Tibial artery (tissue), 4 donors: Measurements from ENCODE around the gene SPINK5.

ENCODE experiments used
- DNase-seq, 2 donors: peaks; one replicate each; pipeline ENCODE4 v3.0.0-alpha.2; 2019
- H3K27ac ChIP-seq, 2 donors: fragments of 200-600 bp; sonication (generic) in 1 of 2; 1 replicate in 1 of 2; 2 replicates in 1 of 2; pipeline ENCODE4 v1.5.1; 2018 to 2019; ENCODE audit warnings: mild to moderate bottlenecking in 1 of 2
- H3K27me3 ChIP-seq, 2 donors: fragments of 200-600 bp; sonication (generic) in 1 of 2; one replicate each; pipeline versions ENCODE4 v1.5.1 to v1.6.0; 2016 to 2019
- H3K36me3 ChIP-seq, 3 donors: fragments of 200-600 bp; sonication (generic) in 2 of 3; one replicate each; pipeline ENCODE4 v1.5.1; 2016 to 2019; ENCODE audit warnings: mild to moderate bottlenecking in 2 of 3
- H3K4me1 ChIP-seq, 4 donors: fragments of 200-600 bp; sonication (generic) in 2 of 4; 1 replicate in 3 of 4; 2 replicates in 1 of 4; pipeline ENCODE4 v1.5.1; 2016 to 2019
- H3K4me3 ChIP-seq, 2 donors: fragments of 200-600 bp; sonication (generic) in 1 of 2; 1 replicate in 1 of 2; 2 replicates in 1 of 2; pipeline ENCODE4 v1.5.1; 2018 to 2019; ENCODE audit warnings: mild to moderate bottlenecking in 2 of 2
- H3K9me3 ChIP-seq, 3 donors: fragments of 200-600 bp; sonication (generic) in 1 of 3; one replicate each; pipeline ENCODE4 v1.5.1; 2016 to 2019
- intact Hi-C: fragments of 100-400 bp; cut with DNase I; formaldehyde crosslinking; loops from one replicate; pipeline ENCODE4 v1.15.0; 2023; ENCODE audit warnings: low total_unique reads
- TF ChIP-seq, protein P1 (sequence below), 2 experiments: fragments of 200-600 bp in 1 of 2; fragments of 450-650 bp in 1 of 2; IDR thresholded peaks; one replicate each; pipeline ENCODE4 v1.5.1; 2017 to 2019; ENCODE audit warnings: antibody characterized with exemption in 2 of 2, mild to moderate bottlenecking in 1 of 2, moderate library complexity in 1 of 2

Gene SPINK5

DNA sequence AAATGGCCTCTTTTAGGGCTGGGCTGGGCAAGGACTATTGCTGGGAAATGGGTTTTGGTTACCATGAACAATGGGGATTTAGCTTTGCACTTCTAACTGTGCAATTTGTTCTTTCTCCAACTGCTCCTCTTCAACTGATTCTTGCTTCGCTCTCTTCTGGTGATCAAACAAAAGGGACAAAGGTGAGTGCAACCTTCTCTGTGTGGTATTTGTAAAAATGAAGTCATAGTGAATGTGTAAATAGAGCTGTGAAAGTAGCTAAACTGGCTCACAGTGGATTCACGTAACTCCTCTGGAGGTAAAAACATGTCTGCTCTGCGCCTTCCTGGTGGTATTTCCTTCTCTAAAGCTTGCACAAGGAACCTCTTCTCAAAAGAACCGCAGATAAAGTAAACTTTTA lies 83.6 kb downstream of the SPINK5 start:
- TF ChIP-seq, protein P1, sequence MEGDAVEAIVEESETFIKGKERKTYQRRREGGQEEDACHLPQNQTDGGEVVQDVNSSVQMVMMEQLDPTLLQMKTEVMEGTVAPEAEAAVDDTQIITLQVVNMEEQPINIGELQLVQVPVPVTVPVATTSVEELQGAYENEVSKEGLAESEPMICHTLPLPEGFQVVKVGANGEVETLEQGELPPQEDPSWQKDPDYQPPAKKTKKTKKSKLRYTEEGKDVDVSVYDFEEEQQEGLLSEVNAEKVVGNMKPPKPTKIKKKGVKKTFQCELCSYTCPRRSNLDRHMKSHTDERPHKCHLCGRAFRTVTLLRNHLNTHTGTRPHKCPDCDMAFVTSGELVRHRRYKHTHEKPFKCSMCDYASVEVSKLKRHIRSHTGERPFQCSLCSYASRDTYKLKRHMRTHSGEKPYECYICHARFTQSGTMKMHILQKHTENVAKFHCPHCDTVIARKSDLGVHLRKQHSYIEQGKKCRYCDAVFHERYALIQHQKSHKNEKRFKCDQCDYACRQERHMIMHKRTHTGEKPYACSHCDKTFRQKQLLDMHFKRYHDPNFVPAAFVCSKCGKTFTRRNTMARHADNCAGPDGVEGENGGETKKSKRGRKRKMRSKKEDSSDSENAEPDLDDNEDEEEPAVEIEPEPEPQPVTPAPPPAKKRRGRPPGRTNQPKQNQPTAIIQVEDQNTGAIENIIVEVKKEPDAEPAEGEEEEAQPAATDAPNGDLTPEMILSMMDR (IDR thresholded peaks at IDR 0.05) = no peak
- Histone ChIP-seq H3K36me3 (no peaks in the 10 kb centered on the region), H3K4me3 (no peak overlapping the region), H3K27ac (no peak overlapping the region), H3K4me1 (no peaks in the 10 kb centered on the region), H3K9me3 (no peaks in the 10 kb centered on the region), H3K27me3 (no peaks in the 10 kb centered on the region)
- no peak for DNase-seq
- intact Hi-C loops = no loop called here

DNA sequence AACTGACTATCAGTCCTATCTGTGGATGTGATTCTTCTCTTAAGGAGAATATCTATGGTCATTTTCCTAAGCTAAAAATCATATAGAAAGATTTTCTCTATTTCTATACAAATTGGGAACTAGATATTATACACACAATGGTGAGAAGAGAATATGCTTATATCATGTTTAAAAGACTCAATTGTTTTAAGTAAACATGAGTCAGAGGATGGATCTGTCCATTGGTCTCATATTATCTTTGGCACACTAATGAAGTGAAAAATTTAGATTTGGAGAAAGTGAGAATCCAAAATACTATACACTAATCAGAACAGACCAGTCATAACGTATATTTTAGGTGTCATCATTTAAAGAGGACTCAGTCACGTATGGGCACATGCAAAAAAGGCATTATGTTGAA lies 88.1 kb downstream of the SPINK5 start:
- intact Hi-C loops = no loop called here

DNA sequence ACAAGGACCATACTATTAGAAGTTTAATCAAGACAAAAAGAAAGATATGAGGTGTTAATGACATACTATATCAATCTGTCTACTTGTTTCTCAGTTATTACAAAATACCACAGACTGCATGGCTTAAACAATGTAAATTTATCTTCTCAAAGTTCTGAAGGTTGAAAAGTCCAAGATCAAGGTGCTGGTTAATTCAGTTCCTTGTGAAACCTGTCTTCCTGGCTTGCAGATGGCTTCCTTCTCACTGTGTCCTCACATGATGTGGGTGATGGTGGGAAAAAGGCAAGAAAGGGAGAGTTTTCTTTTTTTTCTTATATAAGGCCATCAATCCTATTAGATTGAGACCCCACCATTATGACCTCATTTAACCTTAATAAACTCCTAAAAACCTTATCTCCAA lies 89.0 kb downstream of the SPINK5 start:
- intact Hi-C loops = no loop called here
- TF ChIP-seq, protein P1 (IDR thresholded peaks at IDR 0.05) = no peak
- no peaks in the 10 kb centered on the region for H3K9me3 ChIP-seq
- no peak overlapping the region for H3K4me3 ChIP-seq
- DNase-seq = no peak
- H3K4me1 ChIP-seq = no peaks in the 10 kb centered on the region
- H3K27me3 ChIP-seq = no peaks in the 10 kb centered on the region
- no peak overlapping the region for H3K27ac ChIP-seq
- H3K36me3 ChIP-seq = no peaks in the 10 kb centered on the region

More for the DNA sequence above, 88.1 kb downstream of the SPINK5 start:
- Histone ChIP-seq H3K9me3 (no peaks in the 10 kb centered on the region), H3K36me3 (no peaks in the 10 kb centered on the region), H3K4me1 (no peaks in the 10 kb centered on the region), H3K27me3 (no peaks in the 10 kb centered on the region), H3K27ac (no peak overlapping the region), H3K4me3 (no peak overlapping the region)
- TF ChIP-seq, protein P1 (IDR thresholded peaks at IDR 0.05) = no peak
- DNase-seq = no peak

DNA sequence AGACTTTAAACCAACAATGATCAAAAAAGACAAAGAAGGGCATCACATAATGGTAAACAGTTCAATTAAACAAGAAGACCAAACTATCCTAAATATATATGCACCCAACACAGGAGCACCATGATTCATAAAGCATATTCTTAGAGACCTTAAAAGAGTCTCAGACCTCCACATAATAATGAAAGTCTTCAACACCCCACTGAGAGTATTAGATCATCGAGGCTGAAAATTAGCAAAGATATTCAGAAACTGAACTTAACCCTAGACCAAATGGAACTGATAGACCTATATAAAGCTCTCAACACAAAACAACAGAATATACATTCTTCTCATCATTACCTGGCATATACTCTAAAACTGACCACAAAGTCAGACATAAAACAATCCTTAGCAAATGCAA lies 92.8 kb downstream of the SPINK5 start:
- TF ChIP-seq, protein P1 (IDR thresholded peaks at IDR 0.05) = no peak
- no peaks in the 10 kb centered on the region for H3K36me3 ChIP-seq
- intact Hi-C loops = no loop called here
- H3K9me3 ChIP-seq = no peaks in the 10 kb centered on the region
- H3K4me3 ChIP-seq = no peak overlapping the region
- no peaks in the 10 kb centered on the region for H3K27me3 ChIP-seq
- H3K27ac ChIP-seq = no peak overlapping the region
- no peaks in the 10 kb centered on the region for H3K4me1 ChIP-seq
- no peak for DNase-seq

DNA sequence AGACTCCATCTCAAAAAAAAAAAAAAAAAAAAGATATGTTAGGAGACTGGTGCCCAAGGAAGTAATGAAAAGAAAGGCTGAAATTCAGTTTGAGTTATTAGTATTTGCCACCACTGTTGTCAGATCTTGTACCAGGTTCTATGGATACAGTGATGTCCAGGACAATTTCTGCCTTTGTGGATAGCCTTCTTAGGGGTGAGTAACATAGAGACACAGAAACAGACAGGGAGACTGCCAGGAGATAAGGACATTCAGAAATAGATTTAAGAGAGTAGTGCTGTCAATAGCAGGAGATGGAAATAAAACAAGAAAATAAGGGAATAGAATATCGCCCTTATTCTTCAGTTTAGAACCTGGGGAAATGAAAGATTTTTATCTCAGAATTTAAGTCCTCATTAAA lies 98.3 kb downstream of the SPINK5 start:
- Histone ChIP-seq H3K4me1 (no peaks in the 10 kb centered on the region), H3K27me3 (no peaks in the 10 kb centered on the region), H3K36me3 (no peaks in the 10 kb centered on the region), H3K4me3 (no peak overlapping the region), H3K27ac (no peak overlapping the region), H3K9me3 (no peaks in the 10 kb centered on the region)
- no peak for DNase-seq
- TF ChIP-seq, protein P1 (IDR thresholded peaks at IDR 0.05) = no peak
- intact Hi-C loops = no loop called here

DNA sequence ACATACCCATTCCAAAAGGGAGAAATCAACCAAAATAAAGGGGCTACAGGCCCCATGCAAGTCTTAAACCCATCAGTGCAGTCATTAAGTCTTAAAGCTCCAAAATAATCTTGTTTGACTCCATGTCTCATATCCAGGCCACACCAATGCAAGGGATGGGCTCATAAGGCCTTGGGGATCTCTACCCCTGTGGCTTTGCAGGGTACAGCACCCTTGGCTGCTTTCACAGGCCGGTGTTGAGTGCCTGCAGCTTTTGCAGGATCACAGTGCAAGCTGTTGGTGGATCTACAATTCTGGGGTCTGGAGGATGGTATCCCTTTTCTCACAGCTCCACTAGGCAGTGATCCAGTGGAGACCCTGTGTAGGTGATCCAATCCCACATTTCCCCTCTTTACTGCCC lies 99.6 kb downstream of the SPINK5 start:
- H3K4me1 ChIP-seq = no peaks in the 10 kb centered on the region
- DNase-seq = no peak
- H3K9me3 ChIP-seq = no peaks in the 10 kb centered on the region
- no peaks in the 10 kb centered on the region for H3K36me3 ChIP-seq
- H3K4me3 ChIP-seq = no peak overlapping the region
- intact Hi-C loops = no loop called here
- TF ChIP-seq, protein P1 (IDR thresholded peaks at IDR 0.05) = no peak
- no peaks in the 10 kb centered on the region for H3K27me3 ChIP-seq
- no peak overlapping the region for H3K27ac ChIP-seq
